Keratinocyte (primary cell): Measurements from ENCODE around the gene ARHGAP20. TPM values are rescaled to one million over a fixed set of nuclear protein-coding genes. Genes with fewer than 3 reads are reported as not detected.

Source experiments
- DNase-seq: peaks from one replicate; pipeline ENCODE4 v3.0.0-alpha.2; 2011; ENCODE audit warnings: low read depth, missing footprints, low spot score
- FAIRE-seq: peaks from 2 replicates; lab custom pipeline; 2011; peaks lifted over from hg19 to GRCh38; lab: Jason Lieb, UNC
- H2AFZ ChIP-seq: 2 replicates; pipeline ENCODE4 v1.6.0; 2012; ENCODE audit warnings: low read length, control low read depth, inconsistent platforms; ENCODE audit not compliant: control insufficient read depth
- H3K27ac ChIP-seq: 2 replicates; pipeline ENCODE4 v1.5.1; 2011; ENCODE audit warnings: low read length; ENCODE audit not compliant: control insufficient read depth, insufficient read depth
- H3K27me3 ChIP-seq: 3 replicates; pipeline ENCODE4 v1.6.0; 2011; ENCODE audit warnings: low read length; ENCODE audit not compliant: control insufficient read depth, insufficient read depth; ENCODE audit errors: extremely low read depth
- H3K36me3 ChIP-seq, 2 experiments: 2 replicates in 1 of 2; 3 replicates in 1 of 2; pipeline ENCODE4 v1.5.1; 2011; ENCODE audit warnings: low read length in 2 of 2, mild to moderate bottlenecking in 1 of 2; ENCODE audit not compliant: control insufficient read depth in 2 of 2, insufficient read depth in 2 of 2; ENCODE audit errors: extremely low read depth in 1 of 2
- H3K4me1 ChIP-seq: 3 replicates; pipeline ENCODE4 v1.5.1; 2011; ENCODE audit warnings: low read length; ENCODE audit not compliant: control insufficient read depth, insufficient read depth; ENCODE audit errors: extremely low read depth
- H3K4me2 ChIP-seq: 3 replicates; pipeline ENCODE4 v1.6.0; 2011; ENCODE audit warnings: low read depth, low read length; ENCODE audit not compliant: control insufficient read depth, insufficient read depth; ENCODE audit errors: extremely low read depth
- H3K4me3 ChIP-seq, 3 experiments: fragments of 200-600 bp in 1 of 3; sonication (generic) in 1 of 3; 2 replicates in 2 of 3; 3 replicates in 1 of 3; pipeline ENCODE4 v1.5.1; 2011 to 2016; ENCODE audit warnings: low read length in 3 of 3, mild to moderate bottlenecking in 3 of 3, control low read depth in 2 of 3, inconsistent platforms in 1 of 3, low read depth in 1 of 3, mixed read lengths in 1 of 3, mixed run types in 1 of 3, moderate library complexity in 1 of 3; ENCODE audit not compliant: control insufficient read depth in 2 of 3, insufficient read depth in 2 of 3; ENCODE audit errors: extremely low read depth in 1 of 3
- H3K79me2 ChIP-seq: 2 replicates; pipeline ENCODE4 v1.6.0; 2012; ENCODE audit warnings: low read length; ENCODE audit not compliant: control insufficient read depth, insufficient read depth
- H3K9ac ChIP-seq: 3 replicates; pipeline ENCODE4 v1.6.0; 2011; ENCODE audit warnings: low read length; ENCODE audit not compliant: control insufficient read depth, insufficient read depth; ENCODE audit errors: extremely low read depth
- H3K9me1 ChIP-seq: 3 replicates; pipeline ENCODE4 v1.6.0; 2011; ENCODE audit warnings: low read length; ENCODE audit not compliant: control insufficient read depth, insufficient read depth; ENCODE audit errors: extremely low read depth
- H3K9me3 ChIP-seq: 2 replicates; pipeline ENCODE4 v1.5.1; 2012; ENCODE audit warnings: low read depth, low read length; ENCODE audit not compliant: control insufficient read depth
- H4K20me1 ChIP-seq: 3 replicates; pipeline ENCODE4 v1.6.0; 2011; ENCODE audit warnings: low read length; ENCODE audit not compliant: control insufficient read depth, insufficient read depth; ENCODE audit errors: extremely low read depth
- CTCF ChIP-seq, 3 experiments: IDR thresholded peaks in 1 of 3; conservative IDR thresholded peaks in 1 of 3; optimal IDR thresholded peaks in 1 of 3; 2 replicates in 2 of 3; 3 replicates in 1 of 3; pipeline versions ENCODE3 to v1.5.1; 2011; ENCODE audit warnings: low read length in 3 of 3, mild to moderate bottlenecking in 3 of 3, moderate library complexity in 2 of 3, control low read depth in 1 of 3, inconsistent platforms in 1 of 3; ENCODE audit not compliant: insufficient read depth in 2 of 3; ENCODE audit errors: extremely low read depth in 1 of 3
- EZH2 ChIP-seq: IDR thresholded peaks from one replicate; pipeline ENCODE4 v1.6.1; 2012; ENCODE audit warnings: inconsistent platforms, mild to moderate bottlenecking, low read length, moderate library complexity
- dilution Hi-C: fragments of 300-500 bp; cut with MboI; formaldehyde crosslinking; loops from one replicate; pipeline ENCODE4 v1.7.0; 2020; ENCODE audit warnings: low sequenced_read_pairs; ENCODE audit not compliant: extremely low pct_ligation_motif_present
- polyA plus RNA-seq, 5 experiments: library from polyadenylated mRNA; depleted of rRNA in 3 of 5; stranded (reverse) in 3 of 5; stranded (forward) in 1 of 5; unstranded in 1 of 5; fragments of >200 nt; gene quantifications; 1 replicate in 1 of 5; 2 replicates in 3 of 5; 3 replicates in 1 of 5; pipeline versions ENCODE4 v1.2.1 to v1.2.3, GENCODE V29; 2011 to 2012; ENCODE audit warnings: missing spikeins in 2 of 5, low read depth in 1 of 5, low replicate concordance in 1 of 5

Gene ARHGAP20
- polyA plus RNA-seq, 1 donor (not counting 4 experiments of a cell fraction or from before 2014, with no cell fraction given) = not detected

- Histone ChIP-seq H3K79me2 (no peaks in the 10 kb centered on the region), H3K9ac (no peak overlapping the region), H3K4me2 (no peak overlapping the region), H3K4me1 (no peaks in the 10 kb centered on the region), H3K36me3 (no peaks in the 10 kb centered on the region), H3K9me1 (no peaks in the 10 kb centered on the region), H3K27ac (no peak overlapping the region), H3K4me3 (no peak overlapping the region), H3K9me3 (no peaks in the 10 kb centered on the region), H4K20me1 (no peaks in the 10 kb centered on the region), H2AFZ (no peak overlapping the region), H3K27me3 (no peaks in the 10 kb centered on the region)
- no peak for FAIRE-seq
- TF ChIP-seq EZH2 (no peak), CTCF (optimal IDR thresholded peaks at IDR 0.05 in 1 of 3, IDR thresholded peaks at IDR 0.05 in 1 of 3, conservative IDR thresholded peaks at IDR 0.05 in 1 of 3; ENCODE audit: extremely low read depth in 1 of 3, insufficient read depth in 2 of 3, low read length in 3 of 3) (no peak)
- DNase-seq = no peak
- dilution Hi-C loops = no loop called here
These were observed 105.8 kb downstream of the ARHGAP20 start for GRCh38 chr11:110606415-110606814.

- dilution Hi-C loops = no loop called here
- FAIRE-seq = no peak
These were observed 110.3 kb downstream of the ARHGAP20 start for GRCh38 chr11:110601936-110602335.

More at GRCh38 chr11:110601936-110602335, 110.3 kb downstream of the ARHGAP20 start:
- H3K4me2 ChIP-seq = no peak overlapping the region
- no peak for DNase-seq
- no peaks in the 10 kb centered on the region for H3K4me1 ChIP-seq
- no peak overlapping the region for H2AFZ ChIP-seq
- H3K9ac ChIP-seq = no peak overlapping the region
- no peaks in the 10 kb centered on the region for H4K20me1 ChIP-seq
- no peak for TF ChIP-seq EZH2
- no peak for TF ChIP-seq CTCF (optimal IDR thresholded peaks at IDR 0.05 in 1 of 3, IDR thresholded peaks at IDR 0.05 in 1 of 3, conservative IDR thresholded peaks at IDR 0.05 in 1 of 3; ENCODE audit: extremely low read depth in 1 of 3, insufficient read depth in 2 of 3, low read length in 3 of 3)
- no peaks in the 10 kb centered on the region for H3K79me2 ChIP-seq
- H3K9me1 ChIP-seq = no peaks in the 10 kb centered on the region
- H3K9me3 ChIP-seq = no peaks in the 10 kb centered on the region
- no peaks in the 10 kb centered on the region for H3K27me3 ChIP-seq
- H3K4me3 ChIP-seq = no peak overlapping the region
- no peak overlapping the region for H3K27ac ChIP-seq
- no peaks in the 10 kb centered on the region for H3K36me3 ChIP-seq
